Activated T-helper 17 cell treated with anti-CD3 and anti-CD28 coated beads, Interleukin-2, amount 50 U/mL, for 72 hours (primary cell): Measurements from ENCODE around the gene SCAMP1. TPM values are rescaled to one million over a fixed set of nuclear protein-coding genes. Genes with fewer than 3 reads are reported as not detected.
"Not testable (repeated sequence)": the region's sequence is repeated elsewhere in the genome, so short reads cannot be mapped to it uniquely, and the experiment has no call there.

Experiments
- ATAC-seq: fragments of 150-1000 bp; cut with Tn5 transposase; replicated peaks from 2 replicates; pipeline ENCODE4 v1.10.0; 2021; ENCODE audit warnings: mild to moderate bottlenecking, moderate library complexity
- H3K27ac Mint-ChIP-seq: one replicate; pipeline ENCODE4 v1.8.0; 2022; ENCODE audit warnings: mixed read lengths
- H3K27me3 Mint-ChIP-seq: one replicate; pipeline ENCODE4 v1.8.0; 2022; ENCODE audit warnings: mixed read lengths
- H3K36me3 Mint-ChIP-seq: one replicate; pipeline ENCODE4 v1.8.0; 2022; ENCODE audit warnings: low read depth, mild to moderate bottlenecking, mixed read lengths
- H3K4me1 Mint-ChIP-seq: one replicate; pipeline ENCODE4 v1.8.0; 2022; ENCODE audit warnings: mixed read lengths
- H3K4me3 Mint-ChIP-seq: one replicate; pipeline ENCODE4 v1.8.0; 2022; ENCODE audit warnings: mild to moderate bottlenecking, mixed read lengths
- H3K9me3 Mint-ChIP-seq: one replicate; pipeline ENCODE4 v1.8.0; 2022; ENCODE audit warnings: mixed read lengths
- total RNA-seq, 2 donors: library from RNA; stranded (reverse); gene quantifications; one replicate each; pipeline ENCODE4 v1.2.3, GENCODE V29; 2022

SCAMP1 gene
- total RNA-seq, 2 donors from 2014 or later: 10.6 to 20.8 TPM

DNA sequence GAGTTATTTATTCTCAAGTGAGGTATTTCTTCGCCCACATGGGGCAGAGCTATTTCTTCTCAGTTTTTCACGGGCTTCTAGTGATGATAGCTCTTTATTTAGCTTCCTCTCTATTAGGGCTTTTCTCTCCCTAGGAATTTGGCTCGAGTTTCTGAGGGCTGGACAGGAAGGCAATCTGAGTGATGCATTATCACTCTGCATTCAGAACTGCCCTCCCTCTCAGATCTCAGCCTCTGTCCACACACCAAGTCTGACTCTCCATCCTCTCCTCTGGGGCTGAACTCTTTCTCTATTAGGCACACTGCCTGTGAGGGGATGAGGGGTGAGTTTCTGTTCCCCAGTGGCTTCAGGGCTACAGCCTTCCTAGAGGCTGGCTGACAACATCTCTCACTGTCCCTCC is 14.9 kb upstream of the SCAMP1 start:
- H3K4me1 Mint-ChIP-seq: no peaks in the 10 kb centered on the region
- no peaks in the 10 kb centered on the region for H3K9me3 Mint-ChIP-seq
- H3K27ac Mint-ChIP-seq: no peak overlapping the region
- peaks cover 5% of the 10 kb centered on the region for H3K27me3 Mint-ChIP-seq
- H3K4me3 Mint-ChIP-seq: no peak overlapping the region
- ATAC-seq: no peak
- H3K36me3 Mint-ChIP-seq: no peaks in the 10 kb centered on the region

- Mint-ChIP-seq H3K4me3 (no peak overlapping the region), H3K9me3 (no peaks in the 10 kb centered on the region), H3K36me3 (no peaks in the 10 kb centered on the region), H3K4me1 (peaks cover 5% of the 10 kb centered on the region), H3K27ac (no peak overlapping the region), H3K27me3 (no peaks in the 10 kb centered on the region)
- ATAC-seq: no peak
Measured at GRCh38 chr5:78353520-78353919, 6.9 kb upstream of the SCAMP1 start.

DNA sequence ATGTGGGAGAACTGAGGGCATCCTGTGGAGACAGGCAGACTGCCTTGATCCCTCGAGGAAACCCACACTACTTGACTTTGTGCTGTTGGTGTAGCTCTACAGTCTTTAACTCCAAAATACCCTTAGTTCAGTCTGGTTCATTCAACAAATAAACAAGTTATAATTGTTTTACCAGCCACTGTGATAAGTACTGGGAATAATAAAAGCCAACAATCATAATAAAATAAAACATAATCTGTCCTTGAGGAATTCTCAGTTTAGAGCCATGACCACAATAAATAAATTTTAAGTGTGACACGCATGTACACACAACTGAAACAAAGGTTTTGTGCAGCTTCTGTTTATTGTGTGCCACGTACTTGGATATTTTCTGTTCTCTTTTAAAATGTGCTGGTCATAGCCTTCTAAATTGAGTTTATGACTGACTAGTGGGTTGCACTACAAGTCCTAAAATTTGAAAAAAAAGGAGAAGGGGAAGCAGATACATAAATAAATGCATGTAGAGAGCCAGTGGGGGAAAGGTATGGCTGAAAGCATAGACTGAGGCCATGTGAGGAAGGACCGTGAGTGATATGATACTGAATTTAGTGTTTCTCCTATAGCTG is 6.2 kb upstream of the SCAMP1 start:
- Mint-ChIP-seq H3K36me3 (no peaks in the 10 kb centered on the region), H3K27me3 (no peaks in the 10 kb centered on the region), H3K4me3 (no peak overlapping the region), H3K27ac (no peak overlapping the region), H3K4me1 (peaks cover 11% of the 10 kb centered on the region), H3K9me3 (no peaks in the 10 kb centered on the region)
- no peak for ATAC-seq

DNA sequence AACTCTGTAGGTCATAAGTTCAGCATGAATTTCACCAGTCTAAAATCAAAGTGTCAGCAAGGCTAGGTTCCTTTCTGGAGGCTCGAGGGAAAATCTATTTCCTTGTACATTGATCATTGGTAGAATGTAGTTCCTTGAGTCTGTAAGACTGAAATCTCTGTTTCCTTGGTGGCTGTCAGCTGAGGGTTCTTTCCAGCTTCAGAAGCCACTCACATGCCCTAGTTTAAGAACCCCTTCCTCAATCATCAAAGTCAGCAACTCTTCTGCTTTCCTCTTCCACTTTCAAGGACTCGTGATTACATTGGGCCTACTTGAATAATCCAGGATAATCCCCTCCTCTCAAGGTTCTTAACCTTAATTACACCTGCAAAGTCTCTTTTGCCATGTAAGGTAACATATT is 4.9 kb upstream of the SCAMP1 start:
- Mint-ChIP-seq H3K9me3 (no peaks in the 10 kb centered on the region), H3K4me3 (no peak overlapping the region), H3K27me3 (no peaks in the 10 kb centered on the region), H3K27ac (no peak overlapping the region), H3K4me1 (peaks cover 11% of the 10 kb centered on the region), H3K36me3 (no peaks in the 10 kb centered on the region)
- ATAC-seq: no peak

GRCh38 chr5:78359455-78359830 is 974 bp upstream of the SCAMP1 start:
- H3K9me3 Mint-ChIP-seq, H3K27me3 Mint-ChIP-seq, ATAC-seq, H3K36me3 Mint-ChIP-seq: not testable (repeated sequence)
- peak overlapping the region; percentile 90 for H3K27ac Mint-ChIP-seq
- peak overlapping the region; percentile 90 for H3K4me3 Mint-ChIP-seq
- peaks cover 31% of the 10 kb centered on the region for H3K4me1 Mint-ChIP-seq

- ATAC-seq: no peak
- Mint-ChIP-seq H3K9me3 (no peaks in the 10 kb centered on the region), H3K4me3 (peak overlapping the region; percentile 90), H3K27ac (peak overlapping the region; percentile 90), H3K27me3 (no peaks in the 10 kb centered on the region), H3K36me3 (no peaks in the 10 kb centered on the region), H3K4me1 (peaks cover 31% of the 10 kb centered on the region)
Measured at GRCh38 chr5:78360674-78360923, 182 bp downstream of the SCAMP1 start.

GRCh38 chr5:78360924-78361630 is 660 bp downstream of the SCAMP1 start:
- no peaks in the 10 kb centered on the region for H3K36me3 Mint-ChIP-seq
- peaks cover 31% of the 10 kb centered on the region for H3K4me1 Mint-ChIP-seq
- no peaks in the 10 kb centered on the region for H3K27me3 Mint-ChIP-seq
- H3K27ac Mint-ChIP-seq: peak overlapping the region; percentile 90
- no peaks in the 10 kb centered on the region for H3K9me3 Mint-ChIP-seq
- H3K4me3 Mint-ChIP-seq: peak overlapping the region; percentile 90
- ATAC-seq: peak; percentile 57

- Mint-ChIP-seq H3K9me3 (no peaks in the 10 kb centered on the region), H3K27me3 (no peaks in the 10 kb centered on the region), H3K27ac (peak overlapping the region; percentile 90), H3K4me1 (peaks cover 31% of the 10 kb centered on the region), H3K4me3 (peak overlapping the region; percentile 90), H3K36me3 (no peaks in the 10 kb centered on the region)
- ATAC-seq: no peak
Measured at GRCh38 chr5:78361631-78361993, 1.2 kb downstream of the SCAMP1 start.

DNA sequence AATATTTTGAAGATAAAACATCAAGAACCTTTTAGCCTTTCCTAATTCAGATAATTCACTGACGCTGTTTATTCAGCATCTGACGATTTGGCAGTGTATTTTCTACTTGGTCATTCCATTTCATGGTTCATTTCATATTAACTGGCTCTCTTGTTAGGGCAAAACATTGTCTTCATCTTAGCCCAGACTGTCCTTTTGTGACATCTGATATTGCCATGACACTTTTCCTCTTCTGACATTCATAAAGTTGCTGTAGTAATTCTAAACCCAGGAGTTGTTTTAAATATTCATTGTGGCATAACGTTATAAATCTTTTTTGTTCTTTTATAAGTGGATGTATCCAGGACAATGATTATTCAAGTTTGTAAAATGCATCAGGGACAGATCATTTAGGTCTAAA is 1.8 kb downstream of the SCAMP1 start:
- Mint-ChIP-seq H3K27me3 (no peaks in the 10 kb centered on the region), H3K4me1 (peaks cover 31% of the 10 kb centered on the region), H3K9me3 (no peaks in the 10 kb centered on the region), H3K27ac (no peak overlapping the region), H3K4me3 (peak overlapping the region; percentile 90), H3K36me3 (no peaks in the 10 kb centered on the region)
- no peak for ATAC-seq

GRCh38 chr5:78364005-78364404 is 3.6 kb downstream of the SCAMP1 start:
- Mint-ChIP-seq H3K27me3 (no peaks in the 10 kb centered on the region), H3K36me3 (no peaks in the 10 kb centered on the region), H3K4me3 (no peak overlapping the region), H3K9me3 (no peaks in the 10 kb centered on the region), H3K27ac (no peak overlapping the region), H3K4me1 (peaks cover 33% of the 10 kb centered on the region)
- ATAC-seq: no peak

- peaks cover 20% of the 10 kb centered on the region for H3K4me1 Mint-ChIP-seq
- H3K27me3 Mint-ChIP-seq: no peaks in the 10 kb centered on the region
- no peak overlapping the region for H3K4me3 Mint-ChIP-seq
- H3K27ac Mint-ChIP-seq: no peak overlapping the region
- ATAC-seq: peak; percentile 70
- H3K36me3 Mint-ChIP-seq: no peaks in the 10 kb centered on the region
- no peaks in the 10 kb centered on the region for H3K9me3 Mint-ChIP-seq
Measured at GRCh38 chr5:78367318-78367991, 7.0 kb downstream of the SCAMP1 start.

DNA sequence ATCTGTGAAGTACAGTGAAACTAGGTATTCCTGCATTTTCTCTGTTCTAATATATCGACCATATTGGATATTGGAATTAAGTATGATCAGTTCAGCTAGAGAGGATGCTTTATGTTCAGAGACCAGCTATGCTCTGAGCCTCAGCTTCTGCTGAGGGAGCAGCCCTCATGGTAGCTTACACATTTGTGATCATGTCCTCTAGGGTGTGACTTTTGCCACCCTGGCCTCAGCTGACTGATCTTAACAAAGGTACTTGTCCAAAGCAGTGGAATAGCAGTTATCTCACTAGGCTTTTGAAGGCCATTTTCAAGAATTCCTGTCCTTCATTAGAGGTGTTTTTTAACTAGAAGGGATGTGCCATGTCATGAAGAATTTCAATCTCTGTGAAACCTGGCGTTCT is 9.3 kb downstream of the SCAMP1 start:
- ATAC-seq: no peak
- Mint-ChIP-seq H3K27ac (no peak overlapping the region), H3K27me3 (no peaks in the 10 kb centered on the region), H3K9me3 (no peaks in the 10 kb centered on the region), H3K4me3 (no peak overlapping the region), H3K36me3 (no peaks in the 10 kb centered on the region), H3K4me1 (peaks cover 11% of the 10 kb centered on the region)

DNA sequence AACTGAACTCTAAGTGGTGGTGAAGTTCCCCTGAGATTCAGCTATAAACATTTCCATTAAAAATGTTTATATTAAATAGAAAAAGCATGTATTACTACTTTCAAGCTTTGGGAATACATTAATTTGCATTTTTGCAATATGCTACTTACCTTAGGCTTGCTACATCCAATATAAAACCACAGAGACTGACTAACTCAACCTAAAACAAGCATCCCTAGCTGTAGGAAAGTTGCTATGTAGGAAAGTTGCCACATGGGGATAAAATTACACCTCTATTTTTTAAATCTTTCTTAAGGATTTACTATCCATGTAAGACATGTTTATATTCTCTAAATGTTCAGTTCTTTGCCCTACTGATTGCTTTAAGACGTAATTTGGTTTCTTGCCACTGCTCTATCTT is 12.8 kb downstream of the SCAMP1 start:
- no peak overlapping the region for H3K27ac Mint-ChIP-seq
- H3K4me3 Mint-ChIP-seq: no peak overlapping the region
- H3K4me1 Mint-ChIP-seq: peaks cover 7% of the 10 kb centered on the region
- H3K9me3 Mint-ChIP-seq: no peaks in the 10 kb centered on the region
- ATAC-seq: no peak
- H3K36me3 Mint-ChIP-seq: no peaks in the 10 kb centered on the region
- H3K27me3 Mint-ChIP-seq: no peaks in the 10 kb centered on the region

DNA sequence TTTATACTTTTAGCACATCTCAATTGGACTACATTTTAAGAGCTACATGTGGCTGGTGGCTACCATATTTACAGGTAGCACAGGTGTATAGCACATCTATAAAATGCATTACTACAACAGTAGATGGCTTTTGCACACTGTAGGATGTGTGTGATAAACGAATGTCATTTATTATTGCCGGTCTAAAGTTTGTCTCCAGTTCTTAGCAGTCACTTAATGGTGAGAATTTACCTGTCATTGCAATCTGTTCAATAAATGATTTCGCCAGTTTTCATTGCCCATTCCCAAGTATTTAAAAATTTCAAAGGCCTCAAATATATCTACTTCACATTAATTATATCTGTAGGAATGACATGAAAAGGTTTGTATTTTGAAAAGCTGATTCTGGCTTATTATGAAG is 15.9 kb downstream of the SCAMP1 start:
- no peaks in the 10 kb centered on the region for H3K36me3 Mint-ChIP-seq
- H3K4me3 Mint-ChIP-seq: no peak overlapping the region
- H3K4me1 Mint-ChIP-seq: peaks cover 12% of the 10 kb centered on the region
- H3K27ac Mint-ChIP-seq: no peak overlapping the region
- no peaks in the 10 kb centered on the region for H3K9me3 Mint-ChIP-seq
- ATAC-seq: no peak
- H3K27me3 Mint-ChIP-seq: no peaks in the 10 kb centered on the region

DNA sequence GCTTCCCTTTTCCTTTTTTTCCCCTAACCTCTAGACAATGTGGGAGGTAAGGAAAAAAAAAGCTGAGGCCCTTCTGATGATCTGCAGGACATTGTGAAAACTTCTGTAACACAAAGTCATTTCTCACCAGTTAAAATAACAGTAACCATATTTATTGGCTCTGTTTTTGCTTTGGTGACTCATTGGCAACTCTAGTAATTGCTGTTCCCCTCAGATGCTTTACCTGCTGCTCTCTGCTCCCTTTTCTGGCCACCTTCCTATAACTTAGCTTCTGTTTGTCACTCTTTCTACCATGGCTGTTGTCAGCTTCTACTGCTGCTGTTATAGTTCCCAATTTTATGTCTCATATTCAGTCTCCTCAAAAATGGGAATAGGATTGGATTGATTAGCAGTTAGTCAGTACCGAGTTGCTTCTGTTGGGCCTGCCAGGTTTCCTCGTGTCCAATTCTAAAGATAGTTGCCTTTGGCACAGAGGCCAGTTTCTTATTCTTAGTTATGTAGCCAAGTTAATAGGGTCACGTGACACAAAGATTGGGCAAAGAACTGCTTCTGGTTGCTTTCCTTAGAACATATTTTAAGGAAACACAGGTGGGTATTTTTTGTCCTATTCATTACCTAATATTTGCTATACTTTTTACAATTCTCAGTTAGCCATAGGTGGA is 16.8 kb downstream of the SCAMP1 start:
- H3K27me3 Mint-ChIP-seq: no peaks in the 10 kb centered on the region
- H3K36me3 Mint-ChIP-seq: no peaks in the 10 kb centered on the region
- H3K9me3 Mint-ChIP-seq: no peaks in the 10 kb centered on the region
- peak; percentile 87 for ATAC-seq
- no peak overlapping the region for H3K27ac Mint-ChIP-seq
- H3K4me1 Mint-ChIP-seq: peaks cover 12% of the 10 kb centered on the region
- H3K4me3 Mint-ChIP-seq: no peak overlapping the region
